Liver (tissue), 3 donors: ENCODE measurements around the gene MARS1.

Experiments used
- CTCF ChIP-seq: fragments of 150-350 bp; IDR thresholded peaks from 2 replicates; pipeline ENCODE4 v1.5.1; 2017; ENCODE audit warnings: improper control_type of control experiment, low read depth, low read length; ENCODE audit not compliant: missing input control
- EGR1 ChIP-seq, 2 donors: IDR thresholded peaks; 2 replicates each; pipeline ENCODE4 v1.6.1; 2016 to 2018; ENCODE audit warnings: antibody characterized with exemption in 2 of 2, low read depth in 2 of 2
- FOXA1 ChIP-seq: IDR thresholded peaks from 2 replicates; pipeline ENCODE4 v1.6.1; 2016; ENCODE audit warnings: antibody characterized with exemption
- GABPA ChIP-seq, 2 donors: IDR thresholded peaks in 1 of 2; conservative IDR thresholded peaks in 1 of 2; 2 replicates each; pipeline ENCODE4 v1.6.1; 2016; ENCODE audit warnings: antibody characterized with exemption in 2 of 2, mild to moderate bottlenecking in 1 of 2, moderate library complexity in 1 of 2
- HNF4G ChIP-seq: IDR thresholded peaks from 2 replicates; pipeline ENCODE4 v1.6.1; 2016; ENCODE audit warnings: antibody characterized with exemption
- JUND ChIP-seq, 2 donors: IDR thresholded peaks; 2 replicates each; pipeline ENCODE4 v1.6.1; 2016; ENCODE audit warnings: antibody characterized with exemption in 2 of 2
- MAX ChIP-seq: IDR thresholded peaks from 2 replicates; pipeline ENCODE4 v1.6.1; 2016; ENCODE audit warnings: antibody characterized with exemption
- RAD21 ChIP-seq, 2 donors: IDR thresholded peaks; 2 replicates each; pipeline ENCODE4 v1.6.1; 2016; ENCODE audit warnings: antibody characterized with exemption in 2 of 2, mild to moderate bottlenecking in 2 of 2
- REST ChIP-seq: IDR thresholded peaks from 2 replicates; pipeline ENCODE4 v1.6.1; 2016; ENCODE audit warnings: antibody characterized with exemption, mild to moderate bottlenecking
- RXRA ChIP-seq, 2 donors: IDR thresholded peaks; 2 replicates each; pipeline ENCODE4 v1.6.1; 2017 to 2018; ENCODE audit warnings: antibody characterized with exemption in 2 of 2, mild to moderate bottlenecking in 1 of 2
- SP1 ChIP-seq: IDR thresholded peaks from 2 replicates; pipeline ENCODE4 v1.6.1; 2018; ENCODE audit warnings: antibody characterized with exemption, mild to moderate bottlenecking
- TAF1 ChIP-seq: conservative IDR thresholded peaks from 2 replicates; pipeline ENCODE4 v1.6.1; 2016; ENCODE audit warnings: antibody characterized with exemption, mild to moderate bottlenecking
- YY1 ChIP-seq: IDR thresholded peaks from 2 replicates; pipeline ENCODE4 v1.6.1; 2016; ENCODE audit warnings: antibody characterized with exemption, mild to moderate bottlenecking
- donor health status: healthy.
- donor health status: healthy.

GRCh38 chr12:57520053-57520818, 32.4 kb downstream of the MARS1 start, which contains the start of gene DDIT3:
- no peak for TF ChIP-seq CTCF
- peak; percentile 62 to 87 for TF ChIP-seq EGR1 (IDR thresholded peaks at IDR 0.05; ENCODE audit: low read depth in 2 of 2)
- TF ChIP-seq JUND (IDR thresholded peaks at IDR 0.05), result peak; percentile 85 to 92
- TF ChIP-seq RAD21 (IDR thresholded peaks at IDR 0.05), result peak; percentile 14 to 25
- peak in 1 of 2 donors; percentile 81 for TF ChIP-seq GABPA (IDR thresholded peaks at IDR 0.05 in 1 of 2, conservative IDR thresholded peaks at IDR 0.05 in 1 of 2)
- TF ChIP-seq MAX, result no peak
- peak; percentile 47 to 54 for TF ChIP-seq RXRA (IDR thresholded peaks at IDR 0.05)
- peak; percentile 86 for TF ChIP-seq SP1
- TF ChIP-seq REST, result peak; percentile 95
- peak; percentile 99 for TF ChIP-seq TAF1
- peak; percentile 52 for TF ChIP-seq HNF4G
- no peak for TF ChIP-seq FOXA1
- TF ChIP-seq YY1, result peak; percentile 47
